Uterus (tissue), 2 donors: ENCODE data around the gene GTPBP8.

ENCODE experiments used
- CTCF ChIP-seq, 4 experiments: fragments of 200-600 bp in 2 of 4; fragments of 450-650 bp in 2 of 4; sonication (generic) in 2 of 4; IDR thresholded peaks; one replicate each; pipeline ENCODE4 v1.5.1; 2016 to 2019; ENCODE audit warnings: antibody characterized with exemption in 4 of 4, mild to moderate bottlenecking in 2 of 4, moderate library complexity in 1 of 4
- POLR2A ChIP-seq, 2 donors: fragments of 450-650 bp; IDR thresholded peaks; one replicate each; pipeline ENCODE4 v1.6.1; 2016; ENCODE audit warnings: antibody characterized with exemption in 2 of 2, mild to moderate bottlenecking in 1 of 2, moderate library complexity in 1 of 2

GRCh38 chr3:112976001-112976400 lies 14.8 kb upstream of the GTPBP8 start:
- TF ChIP-seq POLR2A (IDR thresholded peaks at IDR 0.05) (no peak), CTCF (IDR thresholded peaks at IDR 0.05) (no peak)
